Measurements from ENCODE around the gene ARHGAP18. TPM values are rescaled to one million over a fixed set of nuclear protein-coding genes. Genes with fewer than 3 reads are reported as not detected.

Gene ARHGAP18
- total and polyA plus RNA-seq, 12 donors: 2.2 to 15.4 (median 4.1) TPM

- H3K27me3 ChIP-seq: no peaks in the 10 kb centered on the region
- no peak for TF ChIP-seq CTCF (IDR thresholded peaks at IDR 0.05)
- peaks cover 0 to 7% (median 0%) of the 10 kb centered on the region in 9 donors for H3K36me3 ChIP-seq
- 71 to 73% methylated on average over 3 of the region's 3 CpGs for WGBS, 2 donors
- ATAC-seq (no peak), DNase-seq (no peak)
- intact Hi-C loops (cut with DNase I): loop anchor here in 2 of 10 donors (2.0 to 10.0 kb wide), 2 partner anchors 59 to 65 kb away; partner anchors contain the start of gene ARHGAP18 (in 1 of the 2)
- peak overlapping the region in 1 of 10 donors; percentile 23 for H3K4me3 ChIP-seq
- peaks cover 0 to 56% (median 40%) of the 10 kb centered on the region in 9 donors for H3K4me1 ChIP-seq
- no peaks in the 10 kb centered on the region for H3K9me3 ChIP-seq
- peak overlapping the region; percentile 25 to 75 (median 58) for H3K27ac ChIP-seq
Measured at GRCh38 chr6:129645830-129646579, 64.0 kb downstream of the ARHGAP18 start.

- peak in 4 of 8 donors; percentile 45 to 52 (median 50) for ATAC-seq
- Histone ChIP-seq H3K4me3 (no peak overlapping the region), H3K27me3 (no peaks in the 10 kb centered on the region), H3K36me3 (peaks cover 0 to 14% (median 0%) of the 10 kb centered on the region in 9 donors), H3K4me1 (peaks cover 0 to 50% (median 35%) of the 10 kb centered on the region in 9 donors), H3K9me3 (no peaks in the 10 kb centered on the region), H3K27ac (peak overlapping the region in 9 of 10 donors; percentile 1 to 75 (median 60))
- no peak for TF ChIP-seq CTCF (IDR thresholded peaks at IDR 0.05)
- no peak for DNase-seq
- 50 to 60% methylated on average over 6 of the region's 6 CpGs for WGBS, 2 donors
- intact Hi-C loops (cut with DNase I): loop anchor here in 2 of 10 donors (2.0 to 10.0 kb wide), 2 partner anchors 60 to 66 kb away; partner anchors contain the start of gene ARHGAP18 (in 1 of the 2)
Measured at GRCh38 chr6:129645106-129645829, 64.7 kb downstream of the ARHGAP18 start.

GRCh38 chr6:129644567-129645015 is 65.4 kb downstream of the ARHGAP18 start:
- Histone ChIP-seq H3K9me3 (no peaks in the 10 kb centered on the region), H3K4me1 (peaks cover 0 to 48% (median 34%) of the 10 kb centered on the region in 9 donors), H3K36me3 (peaks cover 0 to 17% (median 0%) of the 10 kb centered on the region in 9 donors), H3K27me3 (no peaks in the 10 kb centered on the region), H3K4me3 (no peak overlapping the region), H3K27ac (peak overlapping the region in 8 of 10 donors; percentile 1 to 75 (median 62))
- DNase-seq: no peak
- peak in 1 of 8 donors; percentile 31 for ATAC-seq
- 38 to 55% methylated on average over 1 of the region's 1 CpG for WGBS, 2 donors
- TF ChIP-seq CTCF (IDR thresholded peaks at IDR 0.05): no peak
- intact Hi-C loops (cut with DNase I): loop anchor here in 2 of 10 donors (2.0 to 10.0 kb wide), 2 partner anchors 60 to 66 kb away; partner anchors contain the start of gene ARHGAP18 (in 1 of the 2)

DNA sequence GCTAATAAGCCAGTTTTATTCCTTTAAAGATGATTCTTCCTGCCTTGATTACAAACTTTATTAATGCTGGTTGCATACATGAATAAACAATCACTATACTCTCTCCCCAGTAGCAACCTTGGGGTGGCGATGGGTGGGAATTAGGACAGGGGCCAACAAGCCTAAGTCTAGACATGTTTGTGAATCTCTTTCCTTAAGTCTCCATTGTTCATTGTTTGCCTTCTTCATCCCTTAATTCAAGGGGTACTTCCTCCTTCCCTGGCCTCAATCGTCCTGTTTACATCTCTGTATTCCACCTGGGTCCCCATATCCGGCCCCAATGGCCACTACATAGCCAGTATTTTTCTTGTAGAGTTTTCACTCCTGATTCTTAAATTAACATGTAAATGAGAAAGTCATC is 66.0 kb downstream of the ARHGAP18 start:
- Histone ChIP-seq H3K36me3 (peaks cover 0 to 17% (median 0%) of the 10 kb centered on the region in 9 donors), H3K4me3 (no peak overlapping the region), H3K9me3 (no peaks in the 10 kb centered on the region), H3K4me1 (peaks cover 0 to 51% (median 38%) of the 10 kb centered on the region in 9 donors), H3K27ac (peak overlapping the region in 7 of 10 donors; percentile 1 to 75 (median 63)), H3K27me3 (no peaks in the 10 kb centered on the region)
- no peak for TF ChIP-seq CTCF (IDR thresholded peaks at IDR 0.05)
- 71 to 72% methylated on average over 3 of the region's 3 CpGs for WGBS, 2 donors
- no peak for ATAC-seq
- intact Hi-C loops (cut with DNase I): loop anchor here in 2 of 10 donors (2.0 to 10.0 kb wide), 2 partner anchors 61 to 67 kb away; partner anchors contain the start of gene ARHGAP18 (in 1 of the 2)
- no peak for DNase-seq
